Adrenal gland (tissue), 5 donors: ENCODE results near the gene SIDT1.

Source experiments
- CTCF ChIP-seq, 6 experiments: fragments of 450-650 bp in 4 of 6; fragments of 200-600 bp in 2 of 6; sonication (generic) in 1 of 6; IDR thresholded peaks; 1 replicate in 5 of 6; 2 replicates in 1 of 6; pipeline versions ENCODE4 v1.5.1 to v1.8.0; 2016 to 2021; ENCODE audit warnings: antibody characterized with exemption in 6 of 6, mild to moderate bottlenecking in 2 of 6, moderate library complexity in 1 of 6
- POLR2A ChIP-seq, 2 donors: fragments of 450-650 bp; IDR thresholded peaks; one replicate each; pipeline ENCODE4 v1.6.1; 2017; ENCODE audit warnings: antibody characterized with exemption in 2 of 2, mild to moderate bottlenecking in 2 of 2, moderate library complexity in 1 of 2
- donor health status: DM: no; HTN: no; CAD: no.

GRCh38 chr3:113505867-113506266, 26.5 kb upstream of the SIDT1 start:
- TF ChIP-seq CTCF (IDR thresholded peaks at IDR 0.05) (no peak), POLR2A (IDR thresholded peaks at IDR 0.05) (no peak)
